Lung microvascular endothelial cell (primary cell): ENCODE data around the gene CCDC88C. TPM values are rescaled to one million over a fixed set of nuclear protein-coding genes. Genes with fewer than 3 reads are reported as not detected.
"Not testable (repeated sequence)": the region's sequence is repeated elsewhere in the genome, so short reads cannot be mapped to it uniquely, and the experiment has no call there.

Experiments used
- DNase-seq, 2 donors: peaks; one replicate each; pipeline versions ENCODE4 v3.0.0 to v3.0.0-alpha.2; 2010; ENCODE audit warnings: low read depth in 2 of 2
- total RNA-seq: library from RNA; depleted of rRNA; stranded (reverse); fragments of >200 nt; gene quantifications from 2 replicates; pipeline ENCODE4 v1.2.1, GENCODE V29; 2014

Gene CCDC88C
- total RNA-seq, 1 donor from 2014 or later = 13.7 TPM

DNA sequence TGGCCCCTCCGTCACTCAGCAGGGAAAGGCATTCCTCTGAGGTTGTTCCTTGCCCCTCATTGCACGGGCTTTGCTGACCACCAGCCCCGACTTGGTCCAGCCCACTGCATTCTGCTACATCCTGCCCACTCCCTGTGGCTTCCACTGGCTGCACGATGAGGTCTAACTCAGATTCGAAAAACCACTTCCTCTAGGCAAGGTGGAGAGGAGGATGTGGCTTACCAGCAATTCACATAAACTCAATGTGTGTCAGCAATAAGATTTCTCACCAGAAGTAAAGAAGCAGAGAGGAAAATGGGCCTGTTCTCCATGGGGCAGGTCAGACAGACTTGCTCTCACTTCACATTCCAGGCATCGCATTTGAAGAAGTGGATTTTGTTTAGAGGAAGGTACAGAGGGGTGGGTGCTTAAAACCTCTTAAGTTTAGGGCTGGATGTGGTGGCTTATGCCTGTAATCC, 187.8 kb downstream of the CCDC88C start:
- peak in 1 of 2 donors; percentile 53 for DNase-seq

- DNase-seq = no peak
These were observed 188.6 kb downstream of the CCDC88C start for GRCh38 chr14:91229005-91229382.

- DNase-seq = peak; percentile 50 to 74
These were observed 189.3 kb downstream of the CCDC88C start for GRCh38 chr14:91228112-91229004.

- DNase-seq = no peak
These were observed 190.4 kb downstream of the CCDC88C start for GRCh38 chr14:91227183-91227628.

GRCh38 chr14:91226360-91226759, 191.3 kb downstream of the CCDC88C start:
- not testable (repeated sequence) for DNase-seq

DNA sequence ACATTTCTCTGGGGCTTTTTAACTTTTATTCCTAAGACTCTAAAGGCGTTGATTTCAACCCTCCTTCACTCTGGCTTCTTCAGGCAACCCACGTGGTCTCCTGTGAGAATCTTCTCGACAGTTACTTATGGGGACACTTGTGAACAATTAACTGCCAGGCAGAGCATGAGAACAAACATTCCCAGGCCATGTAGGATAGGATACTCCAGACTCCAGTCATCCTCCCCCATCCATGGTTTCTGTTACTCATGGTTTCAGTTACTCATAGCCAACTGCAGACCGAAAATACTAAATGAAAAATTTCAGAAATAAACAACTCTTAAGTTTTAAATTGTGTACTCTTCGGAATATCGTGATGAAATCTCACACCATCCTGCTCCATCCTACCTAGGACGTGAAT, 192.6 kb downstream of the CCDC88C start:
- DNase-seq = no peak

DNA sequence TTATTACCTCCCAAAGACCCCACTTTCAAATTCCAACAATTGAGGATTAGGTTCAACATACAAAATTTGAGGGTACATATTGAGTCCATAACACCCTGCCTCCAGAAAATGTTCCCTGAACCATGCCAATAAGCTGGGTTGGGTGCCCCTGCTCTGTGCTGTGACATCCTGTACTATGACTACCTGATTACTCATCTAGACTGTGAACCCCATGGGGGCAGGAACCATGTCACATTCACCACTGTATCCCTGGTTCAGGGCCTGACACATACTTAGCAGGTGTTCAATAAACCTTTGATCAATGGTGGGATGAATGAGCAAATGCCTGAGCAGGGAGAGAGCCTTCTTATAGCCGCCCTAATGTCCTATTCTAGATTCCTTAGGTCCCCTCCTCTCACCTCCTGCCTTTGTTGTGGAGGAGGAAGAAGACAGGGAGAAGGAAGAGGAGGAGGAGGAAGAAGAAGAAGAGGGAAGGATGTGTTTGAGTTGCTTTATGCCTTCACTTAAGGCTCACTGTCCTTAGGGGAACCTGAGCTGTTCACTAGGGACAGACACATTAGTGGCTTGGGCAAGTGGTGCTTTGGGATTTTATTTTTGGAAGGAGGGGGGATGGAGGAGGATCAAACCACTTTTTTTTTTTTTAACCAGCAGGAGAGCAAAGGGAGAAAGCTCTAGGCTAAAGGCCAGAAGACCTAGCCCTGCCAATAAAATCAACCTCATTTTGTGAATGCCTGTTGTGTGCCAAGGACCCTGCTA, 194.4 kb downstream of the CCDC88C start:
- no peak for DNase-seq

Other genes with a start within 250 kb of the CCDC88C start
- 0.20 and 0.44 TPM in 2 replicates for gene GPR68, start 173.1 kb downstream of the CCDC88C start, total RNA-seq
- gene PPP4R3A, start 92.5 kb upstream of the CCDC88C start, total RNA-seq = 49.0 and 65.7 TPM in 2 replicates